Left hindlimb (tissue), 1 donor: ENCODE data around the gene IQSEC1.

Experiments
- DNase-seq: peaks from one replicate; pipeline ENCODE4 v3.0.0-alpha.2; 2018

IQSEC1 gene

GRCh38 chr3:12963922-12964701, 109.1 kb downstream of the IQSEC1 start:
- no peak for DNase-seq

DNA sequence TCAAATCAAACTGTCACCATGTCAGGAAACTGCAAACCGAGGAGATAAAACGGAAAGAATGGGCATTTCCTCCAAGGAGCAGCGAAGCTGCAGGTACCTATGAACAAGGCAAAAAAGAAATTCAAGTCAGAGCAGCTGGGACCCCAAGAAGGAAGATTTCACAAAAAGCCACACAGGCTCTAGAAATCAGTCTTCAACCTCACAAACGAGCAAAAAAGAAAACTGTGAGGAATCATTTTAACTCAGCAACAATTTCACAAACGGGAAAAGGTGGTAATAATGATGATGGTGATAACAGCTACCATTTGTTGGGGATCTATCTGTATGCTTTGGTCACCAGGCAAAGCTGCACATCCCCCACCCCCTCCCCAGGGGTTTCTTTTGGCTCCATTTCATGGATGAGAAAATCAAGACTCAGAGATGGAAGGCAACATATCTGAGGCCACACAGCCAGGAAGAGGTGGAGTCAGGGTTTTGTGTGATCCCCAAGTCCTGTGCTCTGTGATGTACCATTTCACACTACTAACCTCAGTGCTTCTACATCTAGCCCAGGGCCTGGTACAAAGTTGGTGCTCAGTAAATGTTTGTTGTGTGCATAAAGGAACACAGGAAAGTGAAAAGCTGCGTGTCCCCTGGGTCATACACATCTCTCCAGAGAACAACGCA, 109.9 kb downstream of the IQSEC1 start:
- DNase-seq: no peak

DNA sequence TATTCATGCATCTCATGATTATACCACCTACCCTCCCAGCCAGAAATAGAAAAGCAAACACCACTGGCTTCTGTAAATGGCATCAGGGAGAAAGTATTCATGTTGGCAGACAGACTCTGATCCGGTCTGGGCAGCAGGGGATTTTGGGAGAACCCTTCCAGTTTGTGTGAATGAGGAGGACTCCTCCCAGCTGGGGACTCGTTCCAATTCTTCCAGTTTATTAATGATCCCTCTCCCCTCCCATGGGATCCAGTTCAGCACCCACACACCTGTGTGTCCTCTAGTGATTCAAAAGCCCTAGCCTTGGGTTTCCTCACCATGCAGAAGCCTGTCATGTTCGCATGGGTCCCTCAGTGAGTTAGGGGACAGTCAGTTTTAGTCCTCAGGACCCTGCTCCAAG, 110.9 kb downstream of the IQSEC1 start:
- DNase-seq: no peak

DNA sequence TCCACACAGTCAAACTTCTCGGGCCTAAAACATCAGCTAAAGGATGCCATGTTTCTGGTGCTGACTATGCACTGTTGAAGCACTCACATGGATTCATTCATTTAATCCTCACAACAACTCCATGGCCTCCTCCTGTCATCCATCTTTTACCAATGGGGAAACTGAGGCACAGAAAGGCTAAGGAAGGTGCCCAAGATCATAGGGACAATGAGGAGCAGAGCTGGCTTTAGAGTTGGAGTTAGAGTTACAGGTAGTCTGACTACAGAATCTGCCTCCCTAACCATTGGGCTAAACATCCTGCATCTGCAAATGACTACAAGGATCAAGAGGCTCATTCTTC, 111.6 kb downstream of the IQSEC1 start:
- no peak for DNase-seq

- no peak for DNase-seq
Measured at GRCh38 chr3:12961007-12961696, 112.1 kb downstream of the IQSEC1 start.

- DNase-seq: no peak
Measured at GRCh38 chr3:12960497-12960896, 112.7 kb downstream of the IQSEC1 start.

- no peak for DNase-seq
Measured at GRCh38 chr3:12959838-12960378, 113.3 kb downstream of the IQSEC1 start.

DNA sequence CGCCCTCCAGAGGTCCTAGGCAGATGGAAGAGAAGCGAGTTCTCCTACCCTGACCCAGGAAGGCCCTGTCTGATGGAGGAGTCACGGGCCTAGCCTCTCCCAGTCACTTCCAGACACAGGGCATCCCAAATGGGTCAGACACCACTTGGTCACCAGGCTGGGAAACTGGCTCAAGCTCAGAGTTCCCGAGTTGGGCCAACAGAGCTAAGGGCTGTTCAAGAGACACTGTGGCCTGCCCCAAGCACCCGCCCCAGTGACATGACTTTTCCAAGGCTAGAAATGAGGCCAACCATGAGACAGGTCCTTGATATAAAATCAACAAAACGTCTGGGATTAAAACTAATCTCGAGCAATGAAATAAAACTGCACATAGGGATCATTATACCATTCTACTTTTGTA, 113.8 kb downstream of the IQSEC1 start:
- no peak for DNase-seq

- DNase-seq: no peak
Measured at GRCh38 chr3:12957824-12958792, 115.1 kb downstream of the IQSEC1 start.

DNA sequence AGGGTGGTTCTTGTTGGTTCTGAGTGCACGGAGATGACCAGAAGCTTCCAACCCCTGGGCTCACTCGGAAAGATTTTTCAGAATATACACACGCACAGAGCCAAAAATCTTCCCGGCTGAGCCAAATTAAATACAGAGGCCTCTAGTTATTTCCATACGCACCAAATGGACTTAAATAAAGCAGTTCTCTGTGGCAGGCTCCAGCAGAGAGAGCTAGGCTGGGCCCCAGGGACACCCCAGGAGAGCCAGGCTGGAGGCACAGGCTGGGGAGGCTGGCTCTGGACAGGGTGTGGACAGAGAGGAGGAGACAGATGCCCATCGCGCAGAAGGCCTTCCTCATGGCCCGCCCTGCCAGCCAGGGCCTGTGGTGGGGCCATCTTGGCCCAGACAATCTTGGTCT, 115.9 kb downstream of the IQSEC1 start:
- DNase-seq: peak; percentile 84

DNA sequence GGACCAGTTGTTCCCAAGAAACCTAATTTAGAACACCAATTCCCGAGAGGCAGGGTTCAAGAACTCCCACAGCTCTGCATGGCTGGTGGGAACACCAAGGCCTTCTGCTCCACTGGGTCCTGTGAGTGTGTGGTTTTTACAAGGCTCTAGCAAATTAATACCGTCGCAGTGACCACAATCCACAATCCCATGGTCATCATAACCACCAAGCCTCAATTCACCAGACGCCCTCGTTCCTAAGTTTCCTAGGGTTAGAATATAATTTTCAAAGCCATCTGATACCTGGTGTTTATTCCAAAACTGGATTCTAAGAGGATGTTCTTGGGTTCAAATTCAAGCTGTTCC, 116.9 kb downstream of the IQSEC1 start:
- DNase-seq: no peak

GRCh38 chr3:12955651-12956315, 117.4 kb downstream of the IQSEC1 start:
- DNase-seq: no peak

GRCh38 chr3:12954891-12955650, 118.2 kb downstream of the IQSEC1 start:
- peak; percentile 86 for DNase-seq

GRCh38 chr3:12954180-12954579, 119.0 kb downstream of the IQSEC1 start:
- DNase-seq: no peak

DNA sequence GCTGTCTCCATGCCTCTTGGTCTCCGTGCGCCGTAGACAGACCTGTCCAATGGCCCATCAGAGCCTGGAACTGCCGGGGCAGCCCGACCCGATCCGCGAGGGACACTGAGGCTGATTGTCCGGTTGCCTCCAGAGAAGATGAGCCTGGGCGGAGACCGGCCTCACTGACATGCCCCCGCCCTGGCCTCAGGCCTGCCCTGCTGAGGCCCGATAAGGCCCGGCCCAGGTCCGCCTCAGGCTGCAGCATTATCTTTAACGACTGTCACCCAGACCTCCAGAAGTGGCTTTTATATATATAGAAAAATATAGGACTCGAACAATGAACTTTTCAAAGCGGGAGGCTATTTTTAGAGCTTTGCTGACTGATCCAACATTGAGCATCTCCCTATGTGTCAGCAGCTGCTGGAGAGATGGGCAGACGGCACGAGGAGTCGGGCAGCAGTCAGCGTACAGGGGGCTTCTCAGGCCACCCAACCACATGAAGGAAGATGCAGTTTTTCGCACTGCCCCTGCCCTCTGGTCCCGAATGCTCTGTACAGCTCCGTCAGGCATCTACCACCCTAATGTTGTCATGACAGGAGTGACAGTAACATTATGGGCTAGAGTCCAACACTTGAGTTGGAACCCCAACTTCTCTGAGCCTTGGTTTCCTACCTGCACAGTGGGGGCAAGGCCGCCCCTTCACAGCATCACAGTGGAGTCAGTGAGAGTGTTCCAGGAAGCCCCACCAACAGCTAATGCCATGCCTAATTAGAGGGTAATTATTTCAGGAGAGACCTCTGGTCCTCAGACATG, 119.8 kb downstream of the IQSEC1 start:
- DNase-seq: no peak

GRCh38 chr3:12952343-12953200, 120.7 kb downstream of the IQSEC1 start:
- no peak for DNase-seq

GRCh38 chr3:12948891-12949711, 124.1 kb downstream of the IQSEC1 start:
- DNase-seq: peak; percentile 73

DNA sequence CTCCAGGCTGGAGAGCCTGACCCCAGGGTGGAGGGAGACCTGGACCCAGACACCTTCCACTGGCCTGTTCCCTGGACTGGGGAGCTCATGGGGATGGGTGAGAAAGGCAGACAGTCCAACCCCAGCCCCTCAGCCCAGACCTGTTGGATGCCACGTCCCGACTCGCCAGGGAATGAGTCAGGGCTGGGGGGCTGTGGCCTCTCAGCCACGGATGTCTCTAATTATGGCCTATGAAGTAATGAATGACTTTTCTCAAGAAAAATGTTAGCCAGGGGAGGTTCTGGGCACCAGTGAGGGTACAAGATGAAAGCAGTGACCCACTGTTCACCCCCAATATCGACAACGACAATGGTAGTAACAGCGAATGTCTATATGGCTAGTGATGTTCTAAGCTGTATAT, 124.9 kb downstream of the IQSEC1 start:
- no peak for DNase-seq
